Neuronal stem cell (in vitro differentiated cells): ENCODE measurements around the gene QPRT.
"Not testable (repeated sequence)": the region's sequence is repeated elsewhere in the genome, so short reads cannot be mapped to it uniquely, and the experiment has no call there.

ENCODE experiments used
- DNase-seq: peaks from one replicate; pipeline ENCODE4 v3.0.0-alpha.2; 2013; ENCODE audit warnings: low spot score
- H2AFZ ChIP-seq: one replicate; pipeline ENCODE4 v1.6.1; 2013; ENCODE audit warnings: mild to moderate bottlenecking, low read length, inconsistent platforms
- H2AK5ac ChIP-seq: 2 replicates; pipeline ENCODE4 v1.6.1; 2013; ENCODE audit warnings: low read depth, mild to moderate bottlenecking, inconsistent platforms, low read length, moderate library complexity, mixed read lengths
- H2BK120ac ChIP-seq: 2 replicates; pipeline ENCODE4 v1.6.1; 2013; ENCODE audit warnings: low read depth, mild to moderate bottlenecking, inconsistent platforms, low read length, moderate library complexity, mixed read lengths
- H2BK12ac ChIP-seq: one replicate; pipeline ENCODE4 v1.6.1; 2013; ENCODE audit warnings: low read length, inconsistent platforms
- H2BK15ac ChIP-seq: 2 replicates; pipeline ENCODE4 v1.6.1; 2013; ENCODE audit warnings: mild to moderate bottlenecking, low read length, inconsistent platforms, mixed read lengths
- H2BK5ac ChIP-seq: one replicate; pipeline ENCODE4 v1.6.1; 2013; ENCODE audit warnings: inconsistent platforms, mild to moderate bottlenecking, low read length, moderate library complexity
- H3K14ac ChIP-seq: one replicate; pipeline ENCODE4 v1.6.1; 2013; ENCODE audit warnings: low read length, inconsistent platforms
- H3K18ac ChIP-seq: 2 replicates; pipeline ENCODE4 v1.6.1; 2013; ENCODE audit warnings: low read length, inconsistent platforms
- H3K23ac ChIP-seq: 2 replicates; pipeline ENCODE4 v1.6.1; 2013; ENCODE audit warnings: low read depth, mild to moderate bottlenecking, mixed read lengths, low read length, inconsistent platforms; ENCODE audit not compliant: poor library complexity
- H3K27ac ChIP-seq: replicated peaks from 3 replicates; pipeline ENCODE4 v1.5.1; 2013; ENCODE audit warnings: low read length, inconsistent platforms
- H3K27me3 ChIP-seq, 3 experiments: 2 replicates each; pipeline ENCODE4 v1.6.1; 2013; ENCODE audit warnings: low read length in 3 of 3, mild to moderate bottlenecking in 2 of 3, inconsistent platforms in 1 of 3, low read depth in 1 of 3, mixed read lengths in 1 of 3, moderate library complexity in 1 of 3; ENCODE audit not compliant: control insufficient read depth in 3 of 3, insufficient read depth in 3 of 3
- H3K36me3 ChIP-seq, 2 donors: replicated peaks in 1 of 2; 2 replicates each; pipeline ENCODE4 v1.6.1; 2013; ENCODE audit warnings: low read length in 2 of 2; ENCODE audit not compliant: control insufficient read depth in 2 of 2, insufficient read depth in 2 of 2
- H3K4ac ChIP-seq: 2 replicates; pipeline ENCODE4 v1.6.1; 2013; ENCODE audit warnings: inconsistent platforms, mild to moderate bottlenecking, low read length, moderate library complexity
- H3K4me1 ChIP-seq, 2 donors: 1 replicate in 1 of 2; 2 replicates in 1 of 2; pipeline ENCODE4 v1.6.1; 2013; ENCODE audit warnings: low read length in 2 of 2, low read depth in 1 of 2; ENCODE audit not compliant: control insufficient read depth in 2 of 2, insufficient read depth in 1 of 2
- H3K4me2 ChIP-seq: one replicate; pipeline ENCODE4 v1.6.1; 2013; ENCODE audit warnings: mild to moderate bottlenecking, low read length, inconsistent platforms; ENCODE audit not compliant: insufficient read depth, poor library complexity, severe bottlenecking
- H3K4me3 ChIP-seq, 2 donors: 2 replicates each; pipeline ENCODE4 v1.5.1; 2013; ENCODE audit warnings: low read length in 2 of 2, mild to moderate bottlenecking in 2 of 2, inconsistent platforms in 1 of 2, moderate library complexity in 1 of 2
- H3K79me1 ChIP-seq: one replicate; pipeline ENCODE4 v1.6.1; 2013; ENCODE audit warnings: low read depth, mild to moderate bottlenecking, inconsistent platforms, low read length, moderate library complexity
- H3K9ac ChIP-seq: one replicate; pipeline ENCODE4 v1.6.1; 2013; ENCODE audit warnings: mild to moderate bottlenecking, low read depth, low read length, inconsistent platforms; ENCODE audit not compliant: poor library complexity
- H3K9me3 ChIP-seq, 2 donors: replicated peaks in 1 of 2; 2 replicates each; pipeline versions ENCODE3 to v1.6.1; 2013; ENCODE audit warnings: low read length in 2 of 2, mild to moderate bottlenecking in 2 of 2, inconsistent platforms in 1 of 2, low read depth in 1 of 2, mixed read lengths in 1 of 2, moderate library complexity in 1 of 2; ENCODE audit not compliant: control insufficient read depth in 2 of 2, insufficient read depth in 1 of 2
- H4K8ac ChIP-seq: one replicate; pipeline ENCODE4 v1.6.1; 2013; ENCODE audit warnings: low read depth, mild to moderate bottlenecking, inconsistent platforms, low read length, moderate library complexity
- H4K91ac ChIP-seq: one replicate; pipeline ENCODE4 v1.6.1; 2013; ENCODE audit warnings: low read length, low read depth, mild to moderate bottlenecking, inconsistent platforms; ENCODE audit not compliant: poor library complexity
- WGBS, 2 donors: extraction: QIAGEN DNeasy Blood & Tissue Kit; methylation state at CpG; one replicate each; pipeline ENCODE4 v1.1.7; 2013; ENCODE audit warnings: missing lambda C conversion rate in 2 of 2, mixed read lengths in 1 of 2; ENCODE audit not compliant: insufficient read length in 2 of 2, insufficient replicate concordance in 1 of 2; ENCODE audit errors: extremely low coverage in 2 of 2; 5-methylcytosine and 5-hydroxymethylcytosine counted together

QPRT gene

DNA sequence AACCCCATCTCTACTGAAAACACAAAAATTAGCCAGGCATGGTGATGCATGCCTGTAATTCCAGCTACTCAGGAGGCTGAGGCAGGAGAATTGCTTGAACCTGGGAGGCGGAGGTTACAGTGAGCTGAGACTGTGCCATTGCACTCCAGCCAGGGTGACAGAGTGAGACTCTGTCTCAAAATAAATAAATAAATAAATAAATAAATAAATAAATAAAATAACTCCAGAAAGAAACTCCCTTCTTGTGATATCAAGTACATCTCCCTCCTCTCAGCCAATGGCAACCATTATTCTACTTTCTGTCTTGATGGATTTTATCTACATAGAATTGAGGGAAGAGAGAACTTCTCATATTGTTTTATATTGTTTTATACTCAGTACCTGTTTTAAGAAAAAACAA, 28.2 kb downstream of the QPRT start:
- not testable (repeated sequence) for H3K23ac ChIP-seq, H3K4me2 ChIP-seq, H3K9ac ChIP-seq, DNase-seq, H3K27ac ChIP-seq, H2BK12ac ChIP-seq, H2BK15ac ChIP-seq, H3K14ac ChIP-seq, H4K91ac ChIP-seq, H2BK5ac ChIP-seq, H4K8ac ChIP-seq, H3K4me3 ChIP-seq, H3K4me1 ChIP-seq, H3K79me1 ChIP-seq, H2BK120ac ChIP-seq, H2AK5ac ChIP-seq, H3K18ac ChIP-seq, H3K27me3 ChIP-seq, H3K9me3 ChIP-seq, H3K36me3 ChIP-seq, H2AFZ ChIP-seq, H3K4ac ChIP-seq
- no CpG with 5 or more reads among the region's 1 CpG for WGBS, 2 donors

DNA sequence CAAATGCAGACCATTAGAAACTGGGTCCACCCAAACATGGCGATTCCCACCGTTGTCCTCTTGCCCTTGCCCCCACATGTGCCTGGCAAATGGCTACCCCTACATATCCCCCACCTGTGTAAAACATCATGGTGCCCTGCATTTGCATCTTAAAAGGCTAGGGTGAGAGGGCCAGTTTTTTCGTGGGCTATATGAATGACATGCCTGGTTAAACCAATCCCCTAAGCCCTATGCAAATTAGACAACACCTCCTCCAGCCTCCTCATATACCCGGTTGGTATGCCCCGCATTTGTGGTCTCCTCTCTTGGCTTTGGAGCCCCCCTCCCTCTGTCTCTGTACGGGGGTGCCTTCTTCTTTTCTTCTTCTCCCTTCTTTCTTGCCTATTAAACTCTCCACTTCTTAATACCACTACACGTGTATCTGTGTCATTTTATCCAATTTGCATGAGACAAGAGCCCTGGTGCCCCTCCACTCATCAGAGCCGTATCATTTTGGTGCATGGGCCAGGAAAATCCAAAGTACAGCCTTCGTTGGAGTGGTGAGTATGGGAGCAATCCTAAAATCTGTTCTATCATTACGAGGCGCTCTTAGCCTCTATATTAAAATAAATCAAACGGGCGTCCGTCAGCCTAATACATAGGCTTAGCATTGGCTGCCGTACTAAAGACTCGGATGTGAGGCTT, 30.1 kb downstream of the QPRT start:
- H3K23ac ChIP-seq: no peak overlapping the region
- H3K79me1 ChIP-seq: no peaks in the 10 kb centered on the region
- H2AFZ ChIP-seq: no peak overlapping the region
- H3K4me3 ChIP-seq: peak overlapping the region in 1 of 2 donors; percentile 24
- H2BK120ac ChIP-seq: no peak overlapping the region
- no peaks in the 10 kb centered on the region for H3K36me3 ChIP-seq
- peak overlapping the region; percentile 28 for H3K4me2 ChIP-seq
- WGBS, 2 donors: no CpG with 5 or more reads among the region's 16 CpGs
- no peak overlapping the region for H2BK5ac ChIP-seq
- no peak overlapping the region for H3K4ac ChIP-seq
- no peak overlapping the region for H3K18ac ChIP-seq
- peak overlapping the region; percentile 42 for H3K27ac ChIP-seq
- peaks cover 3 to 6% of the 10 kb centered on the region in 2 donors for H3K4me1 ChIP-seq
- H4K91ac ChIP-seq: no peak overlapping the region
- no peak overlapping the region for H2BK15ac ChIP-seq
- no peak overlapping the region for H3K9ac ChIP-seq
- no peak overlapping the region for H4K8ac ChIP-seq
- H2AK5ac ChIP-seq: no peak overlapping the region
- H3K27me3 ChIP-seq: no peaks in the 10 kb centered on the region
- no peak overlapping the region for H2BK12ac ChIP-seq
- no peak for DNase-seq
- no peak overlapping the region for H3K14ac ChIP-seq
- H3K9me3 ChIP-seq: peaks cover 0 to 8% of the 10 kb centered on the region in 2 donors

DNA sequence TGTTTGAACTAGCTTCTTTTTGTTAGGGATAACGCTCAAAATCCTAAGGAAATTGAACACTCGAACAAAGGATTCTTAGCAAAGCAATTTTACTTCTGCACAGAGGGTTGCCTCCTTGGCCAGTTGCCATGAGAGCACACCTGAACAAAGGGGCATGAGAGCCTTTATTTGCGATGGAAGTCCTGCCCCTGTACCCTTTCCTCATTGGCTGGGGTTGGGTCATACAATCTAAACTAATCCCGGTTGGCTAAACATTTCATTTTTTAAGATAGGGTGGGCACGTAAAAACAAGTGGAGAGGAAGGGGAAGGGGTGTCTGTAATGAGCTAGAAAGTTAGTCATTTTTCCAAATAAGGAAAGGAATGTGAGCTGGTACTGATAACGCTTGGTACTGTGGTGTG, 30.7 kb downstream of the QPRT start:
- H3K23ac ChIP-seq, H2BK12ac ChIP-seq, H3K4ac ChIP-seq, H2BK120ac ChIP-seq, H2BK5ac ChIP-seq, H3K4me1 ChIP-seq, DNase-seq, H3K36me3 ChIP-seq, H3K27me3 ChIP-seq, H3K18ac ChIP-seq, H2BK15ac ChIP-seq, H3K9ac ChIP-seq, H4K8ac ChIP-seq, H3K79me1 ChIP-seq, H2AFZ ChIP-seq, H3K14ac ChIP-seq, H3K9me3 ChIP-seq, H4K91ac ChIP-seq, H2AK5ac ChIP-seq: not testable (repeated sequence)
- Histone ChIP-seq H3K4me2 (peak overlapping the region; percentile 28), H3K27ac (peak overlapping the region; percentile 42), H3K4me3 (peak overlapping the region in 1 of 2 donors; percentile 24)
- WGBS, 2 donors: no CpG with 5 or more reads among the region's 6 CpGs

DNA sequence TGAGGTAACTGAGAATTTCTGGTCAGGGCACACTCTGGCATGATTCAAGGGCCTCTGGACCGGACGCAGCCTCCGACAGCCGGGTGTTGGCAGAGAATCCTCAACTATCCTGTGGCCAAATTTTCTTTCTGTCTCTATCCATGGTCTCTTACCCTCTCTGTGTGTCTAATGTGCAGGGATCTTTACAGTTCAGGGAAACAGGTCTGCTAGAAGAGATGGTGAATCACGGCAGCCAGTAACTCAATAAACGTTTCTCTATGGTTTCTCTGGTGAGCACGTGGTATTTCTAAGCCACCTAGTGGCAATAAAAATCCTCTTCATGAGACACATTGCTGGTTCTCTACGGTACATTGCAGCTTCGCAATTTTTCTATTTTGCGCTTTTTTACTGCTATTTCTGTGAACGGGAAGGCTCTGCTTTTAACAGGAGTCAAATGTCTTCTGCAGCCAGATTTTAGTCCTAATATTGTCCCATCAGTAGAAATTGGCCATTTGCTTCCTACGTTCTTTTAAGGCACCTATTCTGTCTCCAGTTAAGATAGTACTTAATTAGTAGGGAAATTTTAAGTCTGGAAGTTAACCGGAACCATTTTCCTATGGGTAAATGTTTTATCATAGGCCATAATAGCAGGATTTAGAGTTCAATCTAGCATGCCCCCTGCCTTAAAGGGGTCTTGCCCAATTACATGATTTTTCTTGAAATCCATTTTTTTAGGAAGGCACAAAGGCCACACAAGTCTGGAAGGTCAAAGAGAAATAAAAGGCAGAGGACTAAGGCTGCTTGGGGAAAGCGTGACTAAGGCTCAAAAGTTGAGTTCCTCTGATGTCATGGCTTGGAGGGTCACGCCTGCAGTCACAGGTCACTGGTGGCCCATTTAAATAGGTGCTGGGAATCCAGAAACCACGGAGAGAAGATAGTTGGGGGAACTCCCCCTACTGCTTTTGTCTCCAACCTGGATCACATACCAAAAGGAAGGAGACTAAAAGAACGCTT, 31.5 kb downstream of the QPRT start:
- H3K79me1 ChIP-seq: no peaks in the 10 kb centered on the region
- peak overlapping the region; percentile 57 for H2AFZ ChIP-seq
- H3K4me2 ChIP-seq: no peak overlapping the region
- no peak overlapping the region for H3K14ac ChIP-seq
- no peak overlapping the region for H4K8ac ChIP-seq
- peak overlapping the region; percentile 38 for H3K18ac ChIP-seq
- peak overlapping the region; percentile 60 for H3K27ac ChIP-seq
- no peak overlapping the region for H2BK120ac ChIP-seq
- no peak overlapping the region for H3K4ac ChIP-seq
- H3K9me3 ChIP-seq: peaks cover 0 to 8% of the 10 kb centered on the region in 2 donors
- H2BK15ac ChIP-seq: no peak overlapping the region
- DNase-seq: no peak
- H3K36me3 ChIP-seq: no peaks in the 10 kb centered on the region
- H3K27me3 ChIP-seq: no peaks in the 10 kb centered on the region
- no peak overlapping the region for H2BK5ac ChIP-seq
- no peak overlapping the region for H2AK5ac ChIP-seq
- peaks cover 3 to 6% of the 10 kb centered on the region in 2 donors for H3K4me1 ChIP-seq
- peak overlapping the region in 1 of 2 donors; percentile 3 for H3K4me3 ChIP-seq
- no CpG with 5 or more reads among the region's 17 CpGs for WGBS, 2 donors
- no peak overlapping the region for H3K23ac ChIP-seq
- no peak overlapping the region for H3K9ac ChIP-seq
- no peak overlapping the region for H2BK12ac ChIP-seq
- no peak overlapping the region for H4K91ac ChIP-seq
